G401 (cell line): Measurements from ENCODE around the gene SGSM2. TPM values are rescaled to one million over a fixed set of nuclear protein-coding genes. Genes with fewer than 3 reads are reported as not detected.

Experiments
- DNase-seq: peaks from one replicate; pipeline ENCODE4 v3.0.0-alpha.2; 2015; ENCODE audit warnings: low spot score
- in situ Hi-C: cut with HindIII; loops from 2 replicates; pipeline ENCODE4 v1.10.0; 2016; ENCODE audit warnings: low sequenced_read_pairs, mixed read lengths
- total RNA-seq: library from RNA; depleted of rRNA; stranded (reverse); fragments of >200 nt; shearing (Covaris generic); gene quantifications from 2 replicates; pipeline ENCODE4 v1.2.3, GENCODE V29; 2014

SGSM2 gene
- total RNA-seq, 1 experiment from 2014 or later = 35.2 TPM

- in situ Hi-C loops = no loop called here
- DNase-seq = no peak
Measured at GRCh38 chr17:2380950-2381649, 43.8 kb downstream of the SGSM2 start.

- no peak for DNase-seq
- in situ Hi-C loops = no loop called here
Measured at GRCh38 chr17:2383628-2384167, 46.4 kb downstream of the SGSM2 start.

- DNase-seq = no peak
- in situ Hi-C loops = no loop called here
Measured at GRCh38 chr17:2384439-2385127, 47.3 kb downstream of the SGSM2 start.

DNA sequence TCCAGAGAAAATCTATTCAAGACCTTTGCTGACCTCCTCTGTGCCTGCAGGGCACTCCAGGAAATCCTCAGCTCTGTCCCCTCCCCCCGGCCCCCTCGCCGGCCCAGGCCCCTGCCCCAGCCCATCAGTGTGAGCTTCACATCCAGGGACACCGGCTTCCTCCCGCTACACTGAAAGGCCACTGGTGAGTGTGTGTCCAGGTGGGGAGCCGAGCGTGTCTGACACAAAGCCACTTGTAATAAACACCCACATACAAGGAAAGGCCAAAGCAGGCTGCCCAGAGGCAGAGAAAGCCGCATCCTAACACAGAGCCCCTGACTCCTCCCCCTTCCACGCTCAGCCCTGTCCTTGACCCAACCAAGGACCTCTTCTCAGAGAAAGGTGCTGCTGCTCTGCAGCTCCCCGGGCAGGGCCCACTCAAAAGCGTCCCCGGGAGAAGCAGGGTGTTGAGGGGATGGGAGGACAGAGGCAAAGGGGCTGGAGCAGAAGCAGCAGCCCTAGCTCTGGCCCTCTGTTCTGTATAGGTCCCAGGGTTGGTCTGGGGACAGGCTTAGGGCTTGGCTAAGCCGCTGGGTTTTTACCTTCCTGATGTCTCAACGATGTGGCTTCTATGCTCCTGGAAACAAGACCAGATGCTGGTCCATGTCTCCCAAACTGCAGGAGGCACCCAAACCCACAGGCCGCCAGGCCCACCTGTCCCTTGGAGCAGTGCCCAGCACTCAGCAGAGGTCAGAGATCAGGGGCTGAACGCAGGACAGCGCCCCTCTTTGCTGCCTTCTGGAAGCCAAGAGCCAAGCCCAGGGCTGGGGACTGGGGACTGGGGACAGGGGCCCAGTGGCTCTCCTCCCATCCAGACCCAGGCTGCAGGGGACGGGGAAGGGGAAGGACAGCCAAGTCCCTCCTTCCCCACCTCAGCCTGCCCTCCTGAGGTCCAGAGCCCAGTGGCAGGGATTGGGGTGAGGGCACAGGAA lies 48.2 kb downstream of the SGSM2 start:
- DNase-seq = no peak
- in situ Hi-C loops = no loop called here

DNA sequence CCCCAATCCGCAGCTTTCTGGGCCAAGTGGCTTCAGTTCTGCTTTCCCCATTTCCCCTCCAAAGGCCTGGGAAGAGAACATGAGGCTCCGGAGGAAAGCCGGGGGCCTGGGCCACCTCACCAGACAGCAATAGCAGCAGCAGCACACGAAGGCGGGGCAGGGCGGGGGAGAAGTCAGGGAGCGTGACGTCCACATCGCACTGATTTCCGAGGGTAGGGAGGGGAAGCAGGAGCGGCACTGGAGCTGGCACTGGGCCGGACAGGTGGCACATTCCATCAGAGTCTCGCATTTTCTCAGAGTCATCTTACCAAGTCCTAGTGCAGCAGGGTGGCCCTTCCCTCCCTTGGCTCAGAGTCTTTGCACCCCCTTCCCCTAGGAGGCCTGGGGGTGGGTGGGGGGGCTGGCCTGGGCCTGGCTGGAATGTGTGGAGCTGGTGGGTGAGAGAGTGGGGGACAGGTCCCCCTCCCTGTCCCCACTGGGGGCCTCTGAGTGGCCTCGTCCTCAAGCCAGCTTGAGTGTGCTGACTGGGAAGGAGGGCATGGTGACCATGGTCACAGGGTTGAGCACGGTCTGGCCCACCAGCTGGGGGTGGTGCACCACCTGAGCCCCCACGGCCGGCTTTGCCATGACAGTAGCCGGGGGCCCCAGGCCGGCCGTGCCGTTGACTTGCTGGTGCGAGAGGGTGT lies 49.2 kb downstream of the SGSM2 start:
- DNase-seq = no peak
- in situ Hi-C loops = no loop called here

DNA sequence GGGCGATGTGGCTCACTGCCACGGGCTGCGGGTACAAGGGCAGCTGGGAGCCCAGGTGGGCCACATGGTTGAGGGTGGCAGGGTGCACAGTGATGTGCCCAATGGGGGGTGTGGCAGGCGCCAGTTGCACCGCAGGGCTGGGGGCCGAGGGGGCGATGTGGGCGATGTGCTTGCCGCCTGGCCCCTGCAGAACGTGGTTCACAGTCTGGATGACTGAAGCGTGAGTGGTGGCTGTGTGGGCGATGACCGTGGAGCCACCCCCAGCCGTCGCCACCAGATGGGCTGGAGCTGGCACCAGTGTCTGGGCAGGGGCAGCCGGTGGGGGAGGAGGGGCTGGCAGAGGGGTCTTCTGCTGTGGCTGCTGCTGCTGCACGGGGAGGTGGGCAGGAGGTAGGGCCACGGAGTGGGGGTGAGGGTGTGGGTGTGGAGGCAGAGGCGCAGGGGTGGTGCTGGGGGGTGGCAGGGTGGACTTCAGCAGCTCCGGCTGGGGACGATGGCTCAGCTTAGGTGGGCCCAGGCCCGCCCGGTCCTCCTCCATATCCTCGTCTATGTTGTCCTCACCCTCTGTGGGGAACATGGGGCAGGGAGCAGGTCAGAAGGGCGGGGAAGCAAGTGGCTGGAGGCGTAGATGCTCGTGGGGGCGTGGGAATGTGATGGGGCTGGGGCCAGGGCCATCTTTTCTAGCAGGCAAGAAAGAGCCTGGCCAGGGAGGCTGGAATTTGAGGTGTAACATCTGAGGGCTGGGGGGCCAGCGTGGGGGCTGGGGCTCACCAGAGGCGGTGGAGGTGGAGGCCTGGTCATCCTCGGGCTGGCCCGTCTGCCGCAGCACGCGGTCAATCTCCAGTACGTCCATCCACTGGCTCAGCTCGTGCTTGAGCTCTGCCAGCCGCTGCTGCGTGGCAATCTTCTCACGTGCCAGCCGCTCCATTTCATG lies 50.1 kb downstream of the SGSM2 start:
- no peak for DNase-seq
- in situ Hi-C loops = no loop called here

- in situ Hi-C loops = no loop called here
- DNase-seq = no peak
Measured at GRCh38 chr17:2388020-2388682, 50.9 kb downstream of the SGSM2 start.

- in situ Hi-C loops = no loop called here
- no peak for DNase-seq
Measured at GRCh38 chr17:2388683-2389055, 51.4 kb downstream of the SGSM2 start.

- DNase-seq = no peak
- in situ Hi-C loops = no loop called here
Measured at GRCh38 chr17:2390199-2390836, 53.0 kb downstream of the SGSM2 start.

DNA sequence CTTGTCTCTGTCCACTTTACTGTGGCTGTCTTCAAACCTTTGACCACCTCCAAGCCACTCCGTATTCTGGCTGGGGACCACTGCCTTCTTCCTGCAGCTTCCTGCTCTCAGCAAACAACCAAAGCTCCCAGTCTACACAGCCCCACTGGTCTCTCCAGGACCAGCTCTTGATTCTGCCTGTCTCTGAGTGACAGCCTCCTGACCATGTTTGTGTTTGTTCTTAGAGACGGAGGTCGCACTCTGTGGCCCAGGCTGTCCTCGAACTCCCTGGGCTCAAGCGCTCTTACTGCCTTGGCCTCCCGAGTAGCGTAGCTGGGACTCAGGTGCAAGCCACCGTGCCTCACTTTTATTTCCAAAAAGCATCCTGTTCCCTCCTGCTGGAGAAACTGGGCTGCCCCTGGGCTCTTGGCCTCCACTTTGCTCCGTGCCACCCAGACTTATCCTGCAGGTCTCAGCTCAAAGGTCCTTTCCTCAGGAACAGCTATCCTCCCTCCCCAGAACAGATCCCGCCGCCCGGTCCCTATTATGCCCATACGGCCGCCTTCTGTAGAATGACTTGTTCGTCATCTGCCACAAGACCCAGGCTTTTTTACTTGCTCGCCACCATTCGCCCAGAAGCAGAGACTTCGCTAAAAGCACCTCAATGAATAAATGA lies 54.4 kb downstream of the SGSM2 start:
- DNase-seq = no peak
- in situ Hi-C loops = no loop called here

DNA sequence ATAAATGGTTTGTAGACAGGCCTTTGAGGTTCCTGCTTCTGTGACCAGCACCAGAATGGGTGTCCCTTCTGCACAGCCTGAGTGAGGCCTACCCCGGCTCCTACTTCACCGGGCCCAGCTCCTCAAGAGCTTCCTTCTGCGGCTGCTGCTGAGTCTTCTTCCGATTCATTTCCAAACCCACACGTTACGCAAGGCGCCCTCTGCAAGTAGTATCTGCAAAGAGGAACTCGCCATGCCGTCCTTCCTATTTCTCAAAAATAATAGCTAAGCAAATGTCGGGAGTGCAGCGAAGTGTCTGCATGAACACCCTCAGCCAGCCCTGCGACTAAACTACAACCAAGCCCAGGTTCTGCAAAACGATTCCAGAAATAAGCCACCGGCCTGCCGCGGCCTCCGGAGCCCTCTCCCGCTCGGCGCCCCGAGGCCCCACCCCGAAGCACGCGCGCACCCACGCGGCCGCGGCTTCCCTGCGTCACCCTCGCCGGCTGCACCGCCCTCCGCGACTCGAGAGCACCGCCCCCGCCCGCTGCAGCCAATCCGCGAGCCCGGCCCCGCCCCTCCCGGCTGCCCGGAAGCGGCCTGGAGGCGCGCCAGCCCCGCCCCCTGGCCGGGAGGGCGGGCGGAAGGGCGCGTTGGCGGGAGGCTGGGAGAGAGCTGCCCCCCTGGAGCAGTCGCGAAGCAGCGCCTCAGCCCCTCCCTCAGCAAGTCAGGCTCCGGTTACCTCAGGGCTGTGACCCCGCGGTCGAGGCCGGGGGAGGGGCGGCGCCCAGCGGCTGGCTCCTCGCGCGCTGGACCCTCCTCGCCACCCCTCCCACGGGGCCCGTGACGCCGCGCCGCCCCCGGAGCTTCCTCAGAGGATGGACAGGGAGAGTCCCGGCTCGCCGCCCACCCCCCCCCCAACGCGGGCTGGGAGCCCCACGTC lies 55.2 kb downstream of the SGSM2 start:
- in situ Hi-C loops = no loop called here
- DNase-seq = peak; percentile 94

DNA sequence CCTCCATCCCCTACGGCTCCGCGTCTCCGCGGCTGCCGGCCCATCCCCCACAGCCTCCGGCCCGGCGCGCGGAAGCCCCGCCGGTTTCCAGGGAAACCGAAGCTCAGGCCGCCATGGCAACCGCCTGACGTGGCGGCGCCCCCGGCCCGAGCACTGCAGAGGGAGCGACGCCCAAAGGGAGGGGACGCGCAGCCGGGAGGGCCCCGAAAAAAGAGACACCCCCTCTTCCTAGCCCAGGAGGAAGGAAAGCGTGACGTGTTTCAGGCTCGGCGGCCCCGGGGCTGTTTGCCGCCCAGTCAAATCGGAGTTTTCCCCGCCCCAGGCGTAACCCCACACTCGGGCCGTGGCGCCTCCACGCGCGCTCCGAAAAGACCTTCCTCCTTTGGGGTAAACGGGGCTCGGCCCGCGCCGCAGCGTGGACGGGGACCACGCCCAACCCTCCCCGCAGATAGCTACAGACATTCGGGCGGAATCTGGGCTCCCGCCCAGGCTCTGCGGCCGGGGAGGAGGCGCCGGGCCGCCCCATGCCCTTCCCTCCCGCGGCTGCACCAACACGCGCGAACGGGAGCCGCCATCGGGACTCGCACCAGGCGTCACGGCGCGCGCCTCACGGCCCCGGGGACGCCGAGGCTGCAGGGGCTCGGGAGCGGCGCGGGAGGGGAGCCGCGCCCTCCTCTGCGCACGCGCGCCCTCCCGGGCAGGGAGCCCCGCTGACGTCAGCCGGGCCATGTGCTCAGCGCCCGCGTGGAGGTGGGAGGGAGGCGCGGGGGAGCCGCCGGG lies 56.1 kb downstream of the SGSM2 start:
- in situ Hi-C loops = no loop called here
- DNase-seq = peak; percentile 84

DNA sequence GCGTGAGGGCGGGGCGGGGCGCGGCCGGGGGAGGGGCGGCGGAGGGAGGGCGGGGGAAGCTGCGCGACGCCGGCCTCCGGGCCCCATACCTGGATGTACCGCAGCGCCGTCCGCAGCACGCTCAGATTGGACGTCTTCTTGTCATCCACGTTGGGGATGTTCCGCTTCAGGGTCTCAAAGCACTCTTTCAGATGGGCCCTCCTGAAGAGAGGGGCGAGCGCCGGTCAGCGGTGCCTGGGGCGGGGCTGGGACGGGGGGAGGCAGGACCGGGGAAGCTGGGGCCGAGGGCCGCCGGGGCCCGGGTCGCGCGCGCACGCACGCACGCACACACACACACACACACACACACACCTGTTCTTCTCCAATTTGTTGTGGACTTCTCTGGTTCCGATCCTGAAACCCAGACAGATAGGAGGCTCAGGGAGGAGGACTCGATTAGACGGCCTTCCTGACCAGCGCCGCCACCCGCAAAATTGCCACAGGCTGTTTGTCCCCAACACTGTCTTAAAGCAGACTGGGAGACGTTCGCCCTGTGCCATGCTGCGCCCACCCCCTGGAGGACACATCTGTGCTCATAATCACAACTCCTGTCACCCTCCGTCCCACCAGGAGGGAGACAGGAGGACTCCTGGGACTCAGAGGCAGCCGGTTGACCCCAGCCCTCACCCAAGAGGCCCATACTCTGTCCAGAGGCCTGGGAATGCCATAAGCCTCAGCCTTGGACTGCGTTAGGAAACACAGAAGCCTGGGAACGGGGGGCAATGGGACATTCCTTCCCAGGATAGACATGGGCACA lies 56.9 kb downstream of the SGSM2 start:
- in situ Hi-C loops = no loop called here
- no peak for DNase-seq

DNA sequence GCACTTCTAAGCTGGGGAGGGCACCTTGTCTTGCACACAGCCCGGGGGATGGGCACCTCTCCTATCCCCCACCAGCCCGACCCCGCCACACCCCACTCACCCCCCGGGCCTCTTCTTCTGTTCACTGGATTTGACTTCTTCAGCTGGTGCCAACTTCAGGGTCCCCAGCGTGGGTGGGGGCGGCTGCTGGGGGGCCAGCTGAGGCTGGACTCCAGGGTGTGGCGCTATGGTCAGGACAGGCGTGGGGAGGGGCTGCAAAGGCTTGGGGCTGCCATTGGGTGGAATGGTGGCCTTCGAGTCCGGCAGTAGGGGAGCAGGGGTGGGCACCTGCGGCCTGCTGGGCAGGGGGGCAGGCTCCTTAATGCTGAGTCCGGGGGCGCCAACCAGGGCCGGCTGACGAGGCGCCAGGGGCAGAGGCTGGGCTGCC lies 57.5 kb downstream of the SGSM2 start:
- no peak for DNase-seq

More for the DNA sequence above, 57.5 kb downstream of the SGSM2 start:
- in situ Hi-C loops = no loop called here
